GM18526 (cell line): ENCODE data around the gene RUNDC3A.

Experiments used
- POLR2A ChIP-seq: IDR thresholded peaks from 3 replicates; pipeline ENCODE4 v1.6.1; 2011; ENCODE audit not compliant: insufficient read length; ENCODE audit errors: extremely low read depth

The RUNDC3A gene

GRCh38 chr17:44359458-44360143 is 51.2 kb downstream of the RUNDC3A start:
- TF ChIP-seq POLR2A = no peak

GRCh38 chr17:44360144-44360533 is 51.7 kb downstream of the RUNDC3A start:
- TF ChIP-seq POLR2A = no peak

- TF ChIP-seq POLR2A = no peak
Observed at GRCh38 chr17:44360826-44361225, 52.4 kb downstream of the RUNDC3A start.

GRCh38 chr17:44361292-44362260 is 53.2 kb downstream of the RUNDC3A start:
- no peak for TF ChIP-seq POLR2A

GRCh38 chr17:44362459-44362948 is 54.1 kb downstream of the RUNDC3A start:
- no peak for TF ChIP-seq POLR2A

- TF ChIP-seq POLR2A = no peak
Observed at GRCh38 chr17:44362949-44363612, 54.7 kb downstream of the RUNDC3A start.

GRCh38 chr17:44363613-44364159 is 55.3 kb downstream of the RUNDC3A start, which contains the start of gene FAM171A2:
TSS of gene FAM171A2 (minus strand) at chr17:44363853. CDS start at chr17:44363714, 139 bp downstream.
- TF ChIP-seq POLR2A = no peak

GRCh38 chr17:44367231-44367979 is 59.0 kb downstream of the RUNDC3A start:
- no peak for TF ChIP-seq POLR2A
